Measurements from ENCODE around the gene MAP3K5. TPM values are rescaled to one million over a fixed set of nuclear protein-coding genes. Genes with fewer than 3 reads are reported as not detected.

Gene MAP3K5
- total RNA-seq, 4 donors from 2014 or later: 19.4 to 36.1 (median 21.1) TPM

- 23% methylated on average over 1 of the region's 1 CpG for WGBS
- no peak for TF ChIP-seq POLR2AphosphoS5 (IDR thresholded peaks at IDR 0.05)
- TF ChIP-seq CTCF (IDR thresholded peaks at IDR 0.05): no peak
- TF ChIP-seq EP300 (IDR thresholded peaks at IDR 0.05): no peak
- no peak for TF ChIP-seq POLR2A (IDR thresholded peaks at IDR 0.05)
Measured at GRCh38 chr6:136723780-136724179, 68.5 kb downstream of the MAP3K5 start.

GRCh38 chr6:136721467-136721866, 70.8 kb downstream of the MAP3K5 start:
- 77% methylated on average over 4 of the region's 4 CpGs for WGBS
- no peaks in the 10 kb centered on the region for H3K36me3 ChIP-seq
- peaks cover 12% of the 10 kb centered on the region for H3K4me1 ChIP-seq
- no peaks in the 10 kb centered on the region for H3K9me3 ChIP-seq
- H3K27ac ChIP-seq: no peak overlapping the region
- H3K27me3 ChIP-seq: no peaks in the 10 kb centered on the region
- TF ChIP-seq EP300 (IDR thresholded peaks at IDR 0.05): no peak
- no peak for TF ChIP-seq POLR2AphosphoS5 (IDR thresholded peaks at IDR 0.05)
- TF ChIP-seq POLR2A (IDR thresholded peaks at IDR 0.05): no peak
- no peak for TF ChIP-seq CTCF (IDR thresholded peaks at IDR 0.05)
- H3K4me3 ChIP-seq: no peak overlapping the region
- no peak for DNase-seq (ENCODE audit: low spot score in 2 of 2)

More at GRCh38 chr6:136723780-136724179, 68.5 kb downstream of the MAP3K5 start:
- no peak for DNase-seq (ENCODE audit: low spot score in 2 of 2)
- H3K4me1 ChIP-seq: no peaks in the 10 kb centered on the region
- H3K27ac ChIP-seq: no peak overlapping the region
- no peaks in the 10 kb centered on the region for H3K36me3 ChIP-seq
- no peaks in the 10 kb centered on the region for H3K9me3 ChIP-seq
- H3K4me3 ChIP-seq: no peak overlapping the region
- no peaks in the 10 kb centered on the region for H3K27me3 ChIP-seq

- H3K36me3 ChIP-seq: no peaks in the 10 kb centered on the region
- peaks cover 18% of the 10 kb centered on the region for H3K4me1 ChIP-seq
- H3K9me3 ChIP-seq: no peaks in the 10 kb centered on the region
- 87% methylated on average over 13 of the region's 13 CpGs for WGBS
- H3K4me3 ChIP-seq: no peak overlapping the region
- H3K27ac ChIP-seq: no peak overlapping the region
- H3K27me3 ChIP-seq: no peaks in the 10 kb centered on the region
- no peak for DNase-seq (ENCODE audit: low spot score in 2 of 2)
- TF ChIP-seq POLR2A (IDR thresholded peaks at IDR 0.05) (no peak), EP300 (IDR thresholded peaks at IDR 0.05) (no peak), CTCF (IDR thresholded peaks at IDR 0.05) (no peak)
Measured at GRCh38 chr6:136720045-136720770, 72.1 kb downstream of the MAP3K5 start.

GRCh38 chr6:136719280-136720044, 72.8 kb downstream of the MAP3K5 start:
- Histone ChIP-seq H3K27ac (no peak overlapping the region), H3K27me3 (no peaks in the 10 kb centered on the region), H3K4me1 (peaks cover 18% of the 10 kb centered on the region), H3K9me3 (no peaks in the 10 kb centered on the region), H3K4me3 (no peak overlapping the region), H3K36me3 (no peaks in the 10 kb centered on the region)
- DNase-seq (ENCODE audit: low spot score in 2 of 2): no peak
- WGBS: 79% methylated on average over 2 of the region's 2 CpGs
- TF ChIP-seq POLR2AphosphoS5 (IDR thresholded peaks at IDR 0.05) (no peak), EP300 (IDR thresholded peaks at IDR 0.05) (no peak), POLR2A (IDR thresholded peaks at IDR 0.05) (no peak), CTCF (IDR thresholded peaks at IDR 0.05) (no peak)

- no peak for DNase-seq (ENCODE audit: low spot score in 2 of 2)
- H3K27me3 ChIP-seq: no peaks in the 10 kb centered on the region
- peaks cover 18% of the 10 kb centered on the region for H3K4me1 ChIP-seq
- no peak overlapping the region for H3K4me3 ChIP-seq
- WGBS: 74% methylated on average over 1 of the region's 1 CpG
- H3K36me3 ChIP-seq: no peaks in the 10 kb centered on the region
- TF ChIP-seq EP300 (IDR thresholded peaks at IDR 0.05): no peak
- TF ChIP-seq CTCF (IDR thresholded peaks at IDR 0.05): no peak
- TF ChIP-seq POLR2A (IDR thresholded peaks at IDR 0.05): no peak
- TF ChIP-seq POLR2AphosphoS5 (IDR thresholded peaks at IDR 0.05): no peak
- no peak overlapping the region for H3K27ac ChIP-seq
- H3K9me3 ChIP-seq: no peaks in the 10 kb centered on the region
Measured at GRCh38 chr6:136718476-136718875, 73.8 kb downstream of the MAP3K5 start.

Data from suprapubic skin (tissue), 4 donors.